Osteoblast (primary cell): ENCODE data around the gene LRRTM4. TPM values are rescaled to one million over a fixed set of nuclear protein-coding genes. Genes with fewer than 3 reads are reported as not detected.
"Not testable (repeated sequence)": the region's sequence is repeated elsewhere in the genome, so short reads cannot be mapped to it uniquely, and the experiment has no call there.

ENCODE experiments used
- DNase-seq: peaks from one replicate; pipeline ENCODE4 v3.0.0; 2011; ENCODE audit warnings: low spot score, mixed read lengths; ENCODE audit not compliant: insufficient read length; ENCODE audit errors: missing footprints
- H2AFZ ChIP-seq: 2 replicates; pipeline ENCODE4 v1.6.0; 2011; ENCODE audit warnings: mild to moderate bottlenecking, low read length
- H3K27ac ChIP-seq: 2 replicates; pipeline ENCODE4 v1.5.1; 2011; ENCODE audit warnings: mild to moderate bottlenecking, low read depth, low read length, moderate library complexity
- H3K27me3 ChIP-seq: 2 replicates; pipeline ENCODE4 v1.6.0; 2012; ENCODE audit warnings: mild to moderate bottlenecking, control low read depth, inconsistent platforms, low read length, moderate library complexity; ENCODE audit not compliant: insufficient read depth
- H3K36me3 ChIP-seq: 2 replicates; pipeline ENCODE4 v1.5.1; 2011; ENCODE audit warnings: mild to moderate bottlenecking, low read length, control low read depth, moderate library complexity; ENCODE audit not compliant: insufficient read depth
- H3K4me1 ChIP-seq: 2 replicates; pipeline ENCODE4 v1.5.1; 2011; ENCODE audit warnings: mild to moderate bottlenecking, low read length, control low read depth, moderate library complexity; ENCODE audit not compliant: insufficient read depth
- H3K4me2 ChIP-seq: 2 replicates; pipeline ENCODE4 v1.6.0; 2011; ENCODE audit warnings: mild to moderate bottlenecking, low read length; ENCODE audit not compliant: insufficient read depth
- H3K4me3 ChIP-seq: fragments of 200-600 bp; sonication (generic); 3 replicates; pipeline ENCODE4 v1.5.1; 2012; ENCODE audit warnings: mild to moderate bottlenecking, low read length, inconsistent platforms; ENCODE audit not compliant: insufficient read depth
- H3K79me2 ChIP-seq: 2 replicates; pipeline ENCODE4 v1.6.0; 2012; ENCODE audit warnings: mild to moderate bottlenecking, low read length, control low read depth, inconsistent platforms; ENCODE audit not compliant: insufficient read depth
- H3K9me3 ChIP-seq: 2 replicates; pipeline ENCODE4 v1.5.1; 2011; ENCODE audit warnings: low read depth, low read length, control low read depth
- H4K20me1 ChIP-seq: 2 replicates; pipeline ENCODE4 v1.6.0; 2012; ENCODE audit warnings: mild to moderate bottlenecking, low read length, control low read depth; ENCODE audit not compliant: insufficient read depth
- total RNA-seq: library from RNA; depleted of rRNA; stranded (reverse); fragments of >200 nt; gene quantifications from 2 replicates; pipeline ENCODE4 v1.2.3, GENCODE V29; 2012
- TF ChIP-seq, protein P1 (sequence below): IDR thresholded peaks from 2 replicates; pipeline ENCODE4 v1.5.1; 2011; ENCODE audit warnings: mild to moderate bottlenecking, low read depth, low read length, moderate library complexity; ENCODE audit errors: extremely low read depth

Gene LRRTM4
- total RNA-seq, 1 donor: not detected

DNA sequence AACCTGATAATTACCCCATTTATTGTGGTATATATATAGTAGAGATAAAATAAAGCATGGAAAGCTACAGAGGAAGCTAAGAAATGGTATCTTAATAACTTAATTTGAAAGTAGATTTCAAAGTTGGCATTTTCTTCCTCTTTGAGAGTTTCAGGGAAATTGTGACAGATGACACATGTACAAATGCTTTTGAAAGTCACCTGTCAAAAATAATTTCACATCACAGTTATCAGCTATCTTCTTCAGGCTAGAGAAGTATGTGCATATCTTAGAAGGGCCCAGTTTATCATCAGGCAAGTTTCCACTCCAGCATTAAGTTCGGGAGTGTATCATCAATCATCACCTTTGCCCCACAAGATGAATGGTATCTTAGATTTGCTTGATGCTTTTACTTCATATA, 457.9 kb downstream of the LRRTM4 start:
- H4K20me1 ChIP-seq: no peaks in the 10 kb centered on the region
- no peak overlapping the region for H2AFZ ChIP-seq
- no peak overlapping the region for H3K4me3 ChIP-seq
- DNase-seq: no peak
- H3K4me2 ChIP-seq: no peak overlapping the region
- H3K27me3 ChIP-seq: no peaks in the 10 kb centered on the region
- H3K9me3 ChIP-seq: peaks cover 2% of the 10 kb centered on the region
- no peaks in the 10 kb centered on the region for H3K4me1 ChIP-seq
- TF ChIP-seq, protein P1, sequence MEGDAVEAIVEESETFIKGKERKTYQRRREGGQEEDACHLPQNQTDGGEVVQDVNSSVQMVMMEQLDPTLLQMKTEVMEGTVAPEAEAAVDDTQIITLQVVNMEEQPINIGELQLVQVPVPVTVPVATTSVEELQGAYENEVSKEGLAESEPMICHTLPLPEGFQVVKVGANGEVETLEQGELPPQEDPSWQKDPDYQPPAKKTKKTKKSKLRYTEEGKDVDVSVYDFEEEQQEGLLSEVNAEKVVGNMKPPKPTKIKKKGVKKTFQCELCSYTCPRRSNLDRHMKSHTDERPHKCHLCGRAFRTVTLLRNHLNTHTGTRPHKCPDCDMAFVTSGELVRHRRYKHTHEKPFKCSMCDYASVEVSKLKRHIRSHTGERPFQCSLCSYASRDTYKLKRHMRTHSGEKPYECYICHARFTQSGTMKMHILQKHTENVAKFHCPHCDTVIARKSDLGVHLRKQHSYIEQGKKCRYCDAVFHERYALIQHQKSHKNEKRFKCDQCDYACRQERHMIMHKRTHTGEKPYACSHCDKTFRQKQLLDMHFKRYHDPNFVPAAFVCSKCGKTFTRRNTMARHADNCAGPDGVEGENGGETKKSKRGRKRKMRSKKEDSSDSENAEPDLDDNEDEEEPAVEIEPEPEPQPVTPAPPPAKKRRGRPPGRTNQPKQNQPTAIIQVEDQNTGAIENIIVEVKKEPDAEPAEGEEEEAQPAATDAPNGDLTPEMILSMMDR: no peak
- H3K27ac ChIP-seq: no peak overlapping the region
- no peaks in the 10 kb centered on the region for H3K36me3 ChIP-seq
- H3K79me2 ChIP-seq: no peaks in the 10 kb centered on the region

DNA sequence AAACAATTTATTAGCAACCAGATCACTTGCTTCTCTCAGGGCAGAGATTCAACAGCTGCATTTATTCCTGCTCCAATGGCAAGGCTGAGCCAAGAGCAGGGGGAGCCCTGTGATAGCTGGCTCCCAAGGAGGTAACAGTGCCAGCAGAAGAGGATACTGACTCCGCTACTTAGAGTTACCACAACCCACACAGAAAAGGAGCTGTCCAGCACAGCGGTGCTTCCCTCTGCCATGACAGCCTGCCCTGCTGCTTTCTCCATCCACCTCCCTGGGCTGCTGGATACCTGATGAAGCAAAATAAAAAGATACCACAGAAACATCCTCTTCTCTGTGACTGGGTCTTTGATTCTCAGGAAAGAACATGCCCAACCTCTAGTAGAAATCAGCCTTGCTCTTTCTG, 467.2 kb downstream of the LRRTM4 start:
- Histone ChIP-seq H3K4me2 (no peak overlapping the region), H3K4me1 (no peaks in the 10 kb centered on the region), H3K9me3 (no peaks in the 10 kb centered on the region), H3K27ac (no peak overlapping the region), H3K4me3 (no peak overlapping the region), H3K27me3 (no peaks in the 10 kb centered on the region), H3K36me3 (no peaks in the 10 kb centered on the region), H3K79me2 (no peaks in the 10 kb centered on the region), H4K20me1 (no peaks in the 10 kb centered on the region), H2AFZ (no peak overlapping the region)
- DNase-seq: no peak
- TF ChIP-seq, protein P1: no peak

DNA sequence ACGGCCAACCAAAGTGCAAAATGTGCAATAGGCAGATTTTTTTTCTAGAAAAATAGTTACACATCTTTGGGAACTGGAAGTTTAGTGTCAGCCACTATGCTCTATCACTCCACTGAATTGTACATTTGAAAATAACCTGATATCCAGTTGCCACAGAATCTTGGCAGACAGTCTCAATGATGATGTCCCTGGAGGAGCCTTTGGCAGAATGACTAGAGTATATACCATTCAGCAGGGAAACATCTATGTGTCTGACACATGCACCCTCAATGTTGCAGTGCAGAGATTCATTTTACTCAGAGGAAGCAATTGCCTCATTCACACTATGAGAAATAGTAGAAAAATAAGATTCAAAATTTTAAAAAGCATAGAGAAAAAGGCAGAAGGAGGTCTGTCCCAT, 475.8 kb downstream of the LRRTM4 start:
- Histone ChIP-seq H3K27ac (no peak overlapping the region), H3K27me3 (no peaks in the 10 kb centered on the region), H3K4me3 (no peak overlapping the region), H3K79me2 (no peaks in the 10 kb centered on the region), H3K4me2 (no peak overlapping the region), H3K36me3 (no peaks in the 10 kb centered on the region), H3K4me1 (no peaks in the 10 kb centered on the region), H4K20me1 (no peaks in the 10 kb centered on the region), H3K9me3 (no peaks in the 10 kb centered on the region), H2AFZ (no peak overlapping the region)
- no peak for DNase-seq
- TF ChIP-seq, protein P1: no peak

DNA sequence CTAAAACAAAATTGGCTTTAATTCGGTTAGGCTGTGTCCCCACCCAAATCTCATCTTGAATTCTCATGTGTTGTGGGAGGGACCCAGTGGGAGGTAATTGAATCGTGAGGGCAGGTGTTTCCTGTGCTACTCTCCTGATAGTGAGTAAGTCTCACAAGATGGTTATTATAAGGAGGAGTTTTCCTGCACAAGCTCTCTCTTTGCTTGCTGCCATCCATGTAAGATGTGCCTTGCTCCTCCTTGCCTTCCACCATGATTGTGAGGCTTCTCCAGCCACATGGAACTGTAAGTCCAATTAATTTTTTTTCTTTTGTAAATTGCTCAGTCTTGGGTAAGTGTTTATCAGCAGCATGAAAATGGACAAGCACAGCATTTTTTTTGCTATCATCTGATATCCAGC, 476.7 kb downstream of the LRRTM4 start:
- DNase-seq, H3K4me2 ChIP-seq, H3K4me3 ChIP-seq, H2AFZ ChIP-seq, H3K79me2 ChIP-seq, H3K9me3 ChIP-seq, H4K20me1 ChIP-seq, H3K27me3 ChIP-seq, H3K36me3 ChIP-seq, H3K4me1 ChIP-seq, H3K27ac ChIP-seq: not testable (repeated sequence)

DNA sequence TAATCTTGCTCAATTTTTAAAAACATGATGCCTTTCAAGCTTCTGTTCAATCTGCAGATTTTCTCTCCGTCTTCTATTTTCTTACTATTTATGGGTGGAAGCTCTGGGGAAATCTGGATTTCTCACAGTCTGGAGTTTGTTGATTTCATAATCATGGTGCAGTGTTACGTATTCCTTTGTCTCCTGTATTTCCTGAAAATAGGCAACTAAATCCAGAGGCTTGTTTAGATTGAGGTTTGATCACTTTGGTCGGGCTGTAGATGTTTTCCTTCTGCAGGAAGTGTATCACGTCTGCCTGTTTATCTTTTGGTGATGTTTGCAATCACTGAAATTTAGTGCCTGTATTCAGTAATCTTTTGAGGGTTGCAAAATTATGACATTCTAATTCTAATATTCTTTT, 487.7 kb downstream of the LRRTM4 start:
- no peaks in the 10 kb centered on the region for H3K36me3 ChIP-seq
- H3K4me3 ChIP-seq: no peak overlapping the region
- H3K9me3 ChIP-seq: no peaks in the 10 kb centered on the region
- no peaks in the 10 kb centered on the region for H3K79me2 ChIP-seq
- no peaks in the 10 kb centered on the region for H3K27me3 ChIP-seq
- H3K27ac ChIP-seq: no peak overlapping the region
- no peak for DNase-seq
- no peaks in the 10 kb centered on the region for H4K20me1 ChIP-seq
- TF ChIP-seq, protein P1: no peak
- H3K4me2 ChIP-seq: no peak overlapping the region
- H2AFZ ChIP-seq: no peak overlapping the region
- H3K4me1 ChIP-seq: no peaks in the 10 kb centered on the region

DNA sequence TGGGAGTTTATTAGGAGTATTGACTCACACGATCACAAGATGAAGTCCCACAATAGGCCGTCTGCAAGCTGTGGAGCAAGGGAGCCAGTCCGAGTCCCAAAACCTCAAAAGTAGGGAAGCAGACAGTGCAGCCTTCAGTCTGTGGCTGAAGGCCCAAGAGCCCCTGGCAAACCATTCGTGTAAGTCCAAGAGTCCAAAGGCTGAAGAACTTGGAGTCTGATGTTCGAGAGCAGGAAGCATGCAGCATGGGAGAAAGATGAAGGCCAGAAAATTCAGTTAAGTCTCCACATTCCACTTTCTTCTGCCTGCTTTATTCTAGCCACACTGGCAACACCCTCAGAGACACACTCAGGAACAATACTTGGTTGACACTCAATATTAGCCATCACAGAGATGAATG, 492.9 kb downstream of the LRRTM4 start:
- H3K9me3 ChIP-seq, H3K4me1 ChIP-seq, H3K4me2 ChIP-seq, H4K20me1 ChIP-seq, H3K27me3 ChIP-seq, H2AFZ ChIP-seq, H3K36me3 ChIP-seq, H3K79me2 ChIP-seq, DNase-seq, H3K4me3 ChIP-seq, H3K27ac ChIP-seq: not testable (repeated sequence)
